GM10847 (cell line): Measurements from ENCODE around the gene DVL1.

ENCODE experiments used
- POLR2A ChIP-seq: IDR thresholded peaks from 2 replicates; pipeline ENCODE4 v1.6.1; 2011; ENCODE audit not compliant: insufficient read length; ENCODE audit errors: extremely low read depth

Gene DVL1

GRCh38 chr1:1330366-1331067, 18.7 kb downstream of the DVL1 start:
- no peak for TF ChIP-seq POLR2A

GRCh38 chr1:1329304-1330210, 19.7 kb downstream of the DVL1 start:
- no peak for TF ChIP-seq POLR2A

GRCh38 chr1:1328254-1328653, 21.0 kb downstream of the DVL1 start:
- no peak for TF ChIP-seq POLR2A

GRCh38 chr1:1327291-1327690, 21.9 kb downstream of the DVL1 start:
- TF ChIP-seq POLR2A = no peak

GRCh38 chr1:1326075-1326605, 23.1 kb downstream of the DVL1 start:
- no peak for TF ChIP-seq POLR2A

GRCh38 chr1:1325288-1326074, 23.7 kb downstream of the DVL1 start:
- no peak for TF ChIP-seq POLR2A

GRCh38 chr1:1324524-1325287, 24.5 kb downstream of the DVL1 start, which contains the start of the genes CPTP and INTS11:
Gene CPTP, plus strand, starts transcription at chr1:1324802. Its CDS starts 2,109 bp downstream, at chr1:1326911.
Gene INTS11, minus strand, starts transcription at chr1:1324660. Its CDS starts 52 bp downstream, at chr1:1324608.
- peak; percentile 86 for TF ChIP-seq POLR2A

GRCh38 chr1:1324084-1324523, 25.1 kb downstream of the DVL1 start:
- TF ChIP-seq POLR2A = no peak

- TF ChIP-seq POLR2A = no peak
These were observed 26.3 kb downstream of the DVL1 start for GRCh38 chr1:1322952-1323351.

GRCh38 chr1:1322418-1322817, 26.8 kb downstream of the DVL1 start:
- TF ChIP-seq POLR2A = no peak

- no peak for TF ChIP-seq POLR2A
These were observed 27.7 kb downstream of the DVL1 start for GRCh38 chr1:1321477-1321876.

GRCh38 chr1:1320666-1321448, 28.4 kb downstream of the DVL1 start:
- TF ChIP-seq POLR2A = no peak

- TF ChIP-seq POLR2A = no peak
These were observed 29.6 kb downstream of the DVL1 start for GRCh38 chr1:1319646-1319941.
